ENCODE data around the gene MTRF1L. TPM values are rescaled to one million over a fixed set of nuclear protein-coding genes. Genes with fewer than 3 reads are reported as not detected.

Gene MTRF1L
- total and polyA plus RNA-seq, 2 of the 13 experiments (the other 11 are each of a cell fraction or from before 2014, with no cell fraction given) = 17.6 to 28.7 TPM

DNA sequence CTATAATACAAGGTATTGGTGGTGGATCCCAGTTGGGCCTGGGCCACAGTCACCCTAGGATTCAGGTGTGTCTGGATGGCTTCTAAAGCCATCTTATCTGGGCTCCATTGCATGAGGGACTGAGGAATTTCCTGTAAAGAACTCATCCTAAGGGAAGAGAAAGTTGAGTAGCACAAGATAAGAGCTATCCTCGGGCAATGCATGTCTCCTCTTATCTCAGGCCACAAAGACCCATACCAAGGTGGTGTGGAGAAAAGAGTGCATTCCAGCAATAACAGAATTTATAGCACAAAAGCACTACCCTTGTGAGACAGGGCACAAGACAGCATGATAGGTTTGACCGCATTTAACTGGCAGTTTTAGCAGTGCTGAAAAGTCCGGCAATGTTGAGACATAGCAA is 14.3 kb upstream of the MTRF1L start (continued):
- TF ChIP-seq POGK (CRISPR knock-in tag; conservative IDR thresholded peaks at IDR 0.05) (no peak), ZNF567 (CRISPR knock-in tag; IDR thresholded peaks at IDR 0.05; ENCODE audit: borderline replicate concordance) (no peak), PBX2 (CRISPR knock-in tag; IDR thresholded peaks at IDR 0.05) (no peak), PLSCR1 (CRISPR knock-in tag; IDR thresholded peaks at IDR 0.05; ENCODE audit: borderline replicate concordance) (no peak)

DNA sequence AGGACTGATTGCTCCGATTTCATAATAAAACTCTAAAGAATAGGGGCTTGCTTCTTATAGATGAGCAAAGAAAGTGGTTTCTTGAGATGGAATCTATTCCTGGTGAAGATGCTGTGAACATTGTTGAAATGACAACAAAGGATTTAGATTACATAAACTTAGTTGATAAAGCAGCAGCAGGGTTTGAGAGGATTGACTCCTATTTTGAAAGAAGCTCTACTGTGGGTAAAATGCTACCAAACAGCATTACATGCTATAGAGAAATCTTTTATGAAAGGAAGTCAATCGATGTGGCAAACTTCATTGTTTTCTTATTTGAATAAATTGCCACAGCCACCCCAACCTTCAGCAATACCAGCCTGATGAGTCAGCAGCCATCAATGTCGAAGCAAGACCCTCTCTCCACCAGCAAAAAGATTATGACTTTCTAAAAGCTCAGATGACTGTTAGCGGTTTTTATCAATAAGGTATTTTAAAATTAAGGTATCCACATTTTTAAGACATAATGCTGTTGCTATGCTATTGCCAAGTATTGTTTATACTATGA is 12.7 kb upstream of the MTRF1L start:
- no peaks in the 10 kb centered on the region for H3K9me3 ChIP-seq (ENCODE audit: low read length)
- no peak overlapping the region for H3K4me3 ChIP-seq (replicated peaks in 1 of 3; ENCODE audit: insufficient read depth in 1 of 3, low read depth in 2 of 3, low read length in 3 of 3)
- H2AFZ ChIP-seq (ENCODE audit: low read length) = no peak overlapping the region
- DNase-seq (ENCODE audit: low spot score) (no peak), ATAC-seq (no peak), FAIRE-seq (no peak)
- H3K4me1 ChIP-seq (ENCODE audit: insufficient read depth, low read length) = no peaks in the 10 kb centered on the region
- intact Hi-C loops (cut with micrococcal nuclease; ENCODE audit: unreplicated experiment) (no loop called here), in situ Hi-C loops (cut with HindIII; ENCODE audit: extremely low pct_ligation_motif_present, low pct_unique_long_range_greater_than_20kb) (no loop called here)
- no peaks in the 10 kb centered on the region for H4K20me1 ChIP-seq (ENCODE audit: insufficient read depth, low read length)
- H3K9ac ChIP-seq (ENCODE audit: insufficient read depth, low read depth, low read length) = no peak overlapping the region
- ChIA-PET POLR2A (no interaction called here), CTCF (ENCODE audit: low intra/inter-chr PET ratio, low total read pairs) (no interaction called here)
- no peak overlapping the region for H3K4me2 ChIP-seq (ENCODE audit: low read depth, low read length)
- no peaks in the 10 kb centered on the region for H3K79me2 ChIP-seq (ENCODE audit: insufficient read depth, low read length)
- no TSS peak for BruUV-seq (replicated peaks)
- TF ChIP-seq GABPB1 (CRISPR knock-in tag; IDR thresholded peaks at IDR 0.05) (no peak), FOSL2 (CRISPR knock-in tag; IDR thresholded peaks at IDR 0.05) (peak; percentile 37), MAFK (conservative IDR thresholded peaks at IDR 0.05 in 1 of 2, IDR thresholded peaks at IDR 0.05 in 1 of 2; ENCODE audit: low read length in 2 of 2) (0 out of 4 replicates have a peak, but pooled peaks have one; percentile 12 to 21), MAFF (IDR thresholded peaks at IDR 0.05; ENCODE audit: low read depth, low read length) (0 out of 2 replicates have a peak, but pooled peaks have one; percentile 22)
- no peak overlapping the region for H3K27ac ChIP-seq (ENCODE audit: extremely low read length, insufficient read depth, low read length)
- H3K27me3 ChIP-seq (ENCODE audit: control insufficient read depth in 1 of 2, insufficient read depth in 2 of 2, low read length in 2 of 2) = peaks cover 0 to 7% of the 10 kb centered on the region in 2 experiments; a peak in 1 of 5 replicates
- WGBS (ENCODE audit: low lambda C conversion rate) = 14% methylated on average over 4 of the region's 4 CpGs
- H3K36me3 ChIP-seq (replicated peaks in 1 of 2; ENCODE audit: control insufficient read depth in 1 of 2, insufficient read depth in 2 of 2, low read length in 2 of 2) = no peaks in the 10 kb centered on the region

Data from HepG2 (cell line).